HG03342 (cell line): ENCODE data around the gene DESI1.
"Not testable (repeated sequence)": the region's sequence is repeated elsewhere in the genome, so short reads cannot be mapped to it uniquely, and the experiment has no call there.

Experiments used
- ATAC-seq: cut with Tn5 transposase; IDR thresholded peaks from one replicate; pipeline ENCODE4 v1.9.1; 2021; ENCODE audit warnings: mild to moderate bottlenecking, moderate library complexity; ENCODE audit not compliant: unreplicated experiment

The DESI1 gene

GRCh38 chr22:41620589-41621098 is at the start of gene DESI1:
DESI1 (minus strand) TSS chr22:41621043; CDS start chr22:41620839, 204 bp downstream.
- peak; percentile 8 for ATAC-seq

GRCh38 chr22:41668971-41669911 is 48.4 kb upstream of the DESI1 start:
- no peak for ATAC-seq

- ATAC-seq, result no peak
Measured at GRCh38 chr22:41664951-41665350, 44.1 kb upstream of the DESI1 start.

GRCh38 chr22:41664490-41664889 is 43.6 kb upstream of the DESI1 start:
- no peak for ATAC-seq

GRCh38 chr22:41663594-41663993 is 42.8 kb upstream of the DESI1 start:
- not testable (repeated sequence) for ATAC-seq

GRCh38 chr22:41661713-41662112 is 40.9 kb upstream of the DESI1 start:
- no peak for ATAC-seq

- no peak for ATAC-seq
Measured at GRCh38 chr22:41661088-41661487, 40.2 kb upstream of the DESI1 start.

GRCh38 chr22:41660416-41660815 is 39.6 kb upstream of the DESI1 start:
- no peak for ATAC-seq

- no peak for ATAC-seq
Measured at GRCh38 chr22:41659941-41660340, 39.1 kb upstream of the DESI1 start.

GRCh38 chr22:41658869-41659268 is 38.0 kb upstream of the DESI1 start:
- ATAC-seq, result no peak

GRCh38 chr22:41657709-41658108 is 36.9 kb upstream of the DESI1 start:
- no peak for ATAC-seq

- no peak for ATAC-seq
Measured at GRCh38 chr22:41656556-41656955, 35.7 kb upstream of the DESI1 start.

GRCh38 chr22:41654322-41654721 is 33.5 kb upstream of the DESI1 start:
- no peak for ATAC-seq

GRCh38 chr22:41650821-41651220 is 30.0 kb upstream of the DESI1 start:
- no peak for ATAC-seq

- no peak for ATAC-seq
Measured at GRCh38 chr22:41650229-41650628, 29.4 kb upstream of the DESI1 start.

GRCh38 chr22:41648432-41648831 is 27.6 kb upstream of the DESI1 start:
- no peak for ATAC-seq

- no peak for ATAC-seq
Measured at GRCh38 chr22:41647771-41648170, 26.9 kb upstream of the DESI1 start.

- ATAC-seq, result no peak
Measured at GRCh38 chr22:41642331-41643110, 21.7 kb upstream of the DESI1 start.

- ATAC-seq, result no peak
Measured at GRCh38 chr22:41641854-41642253, 21.0 kb upstream of the DESI1 start.

GRCh38 chr22:41638748-41639147 is 17.9 kb upstream of the DESI1 start:
- ATAC-seq, result no peak

GRCh38 chr22:41638124-41638523 is 17.3 kb upstream of the DESI1 start:
- no peak for ATAC-seq

- ATAC-seq, result not testable (repeated sequence)
Measured at GRCh38 chr22:41637623-41638022, 16.8 kb upstream of the DESI1 start.
